HFFc6 (cell line): ENCODE measurements around the gene CHSY3. TPM values are rescaled to one million over a fixed set of nuclear protein-coding genes. Genes with fewer than 3 reads are reported as not detected.

Experiments used
- DNase-seq: peaks from one replicate; pipeline ENCODE4 v3.0.0-alpha.2; 2018
- H3K27ac Mint-ChIP-seq: 2 replicates; pipeline ENCODE4 v1.8.0; 2020; ENCODE audit warnings: mild to moderate bottlenecking, mixed read lengths
- H3K27me3 Mint-ChIP-seq: 2 replicates; pipeline ENCODE4 v1.8.0; 2021; ENCODE audit warnings: mild to moderate bottlenecking, moderate library complexity, mixed read lengths; ENCODE audit not compliant: insufficient read depth
- H3K36me3 Mint-ChIP-seq: 2 replicates; pipeline ENCODE4 v1.8.0; 2021; ENCODE audit warnings: low read depth, mixed read lengths
- H3K4me1 Mint-ChIP-seq: 2 replicates; pipeline ENCODE4 v1.8.0; 2020; ENCODE audit warnings: low read depth, mixed read lengths
- H3K4me3 Mint-ChIP-seq: 2 replicates; pipeline ENCODE4 v1.8.0; 2020; ENCODE audit warnings: mild to moderate bottlenecking, moderate library complexity, mixed read lengths
- H3K9me3 Mint-ChIP-seq: 2 replicates; pipeline ENCODE4 v1.8.0; 2020; ENCODE audit warnings: mild to moderate bottlenecking, mixed read lengths
- total RNA-seq, 6 experiments: library from RNA; stranded (reverse); fragmentation: NEBNext Ultra II Directional; extraction: Animal tissue kit (Norgen Biotek cat#: 25700); gene quantifications; 2 replicates in 1 of 6; 3 replicates in 5 of 6; pipeline ENCODE4 v1.2.3, GENCODE V29; 2021
- TF ChIP-seq, protein P1 (sequence below): fragments of 200-600 bp; sonication (generic); IDR thresholded peaks from 2 replicates; pipeline ENCODE4 v1.5.0; 2021; ENCODE audit warnings: antibody characterized with exemption, mild to moderate bottlenecking

The CHSY3 gene
- total RNA-seq, 6 experiments from 2014 or later = 0.07 to 0.19 (median 0.07) TPM; not detected in 2

DNA sequence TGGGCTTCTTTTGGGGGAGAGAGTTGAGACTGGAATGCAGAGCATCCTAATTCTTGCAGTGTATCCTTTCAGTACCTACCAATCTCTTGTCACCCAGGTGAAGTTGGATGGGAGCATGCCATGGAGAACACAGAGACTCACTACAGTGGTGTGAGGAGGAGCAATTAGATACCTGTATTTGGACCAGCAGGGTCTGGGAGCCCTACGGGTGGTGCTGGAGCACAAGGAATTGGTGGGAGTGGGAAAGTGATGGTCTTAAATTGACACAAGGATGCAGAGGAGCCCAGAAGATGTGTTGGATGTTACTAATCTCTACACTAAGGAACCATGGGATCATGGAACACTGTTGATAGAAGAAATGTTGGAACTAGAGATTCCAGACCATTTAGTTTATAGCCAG, 212.7 kb downstream of the CHSY3 start:
- Mint-ChIP-seq H3K27me3 (no peaks in the 10 kb centered on the region), H3K4me1 (no peaks in the 10 kb centered on the region), H3K27ac (no peak overlapping the region), H3K36me3 (no peaks in the 10 kb centered on the region), H3K9me3 (peaks cover 54% of the 10 kb centered on the region), H3K4me3 (no peak overlapping the region)
- DNase-seq = no peak
- TF ChIP-seq, protein P1, sequence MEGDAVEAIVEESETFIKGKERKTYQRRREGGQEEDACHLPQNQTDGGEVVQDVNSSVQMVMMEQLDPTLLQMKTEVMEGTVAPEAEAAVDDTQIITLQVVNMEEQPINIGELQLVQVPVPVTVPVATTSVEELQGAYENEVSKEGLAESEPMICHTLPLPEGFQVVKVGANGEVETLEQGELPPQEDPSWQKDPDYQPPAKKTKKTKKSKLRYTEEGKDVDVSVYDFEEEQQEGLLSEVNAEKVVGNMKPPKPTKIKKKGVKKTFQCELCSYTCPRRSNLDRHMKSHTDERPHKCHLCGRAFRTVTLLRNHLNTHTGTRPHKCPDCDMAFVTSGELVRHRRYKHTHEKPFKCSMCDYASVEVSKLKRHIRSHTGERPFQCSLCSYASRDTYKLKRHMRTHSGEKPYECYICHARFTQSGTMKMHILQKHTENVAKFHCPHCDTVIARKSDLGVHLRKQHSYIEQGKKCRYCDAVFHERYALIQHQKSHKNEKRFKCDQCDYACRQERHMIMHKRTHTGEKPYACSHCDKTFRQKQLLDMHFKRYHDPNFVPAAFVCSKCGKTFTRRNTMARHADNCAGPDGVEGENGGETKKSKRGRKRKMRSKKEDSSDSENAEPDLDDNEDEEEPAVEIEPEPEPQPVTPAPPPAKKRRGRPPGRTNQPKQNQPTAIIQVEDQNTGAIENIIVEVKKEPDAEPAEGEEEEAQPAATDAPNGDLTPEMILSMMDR = no peak

GRCh38 chr5:130126746-130127145, 222.5 kb downstream of the CHSY3 start:
- no peak for DNase-seq
- TF ChIP-seq, protein P1 = no peak
- H3K4me1 Mint-ChIP-seq = no peaks in the 10 kb centered on the region
- H3K9me3 Mint-ChIP-seq = peaks cover 31% of the 10 kb centered on the region
- H3K4me3 Mint-ChIP-seq = no peak overlapping the region
- no peak overlapping the region for H3K27ac Mint-ChIP-seq
- H3K36me3 Mint-ChIP-seq = 0 out of 2 replicates have a peak, but pooled peaks cover 4% of the 10 kb centered on the region
- no peaks in the 10 kb centered on the region; the same call in 1 of the 2 replicates for H3K27me3 Mint-ChIP-seq

DNA sequence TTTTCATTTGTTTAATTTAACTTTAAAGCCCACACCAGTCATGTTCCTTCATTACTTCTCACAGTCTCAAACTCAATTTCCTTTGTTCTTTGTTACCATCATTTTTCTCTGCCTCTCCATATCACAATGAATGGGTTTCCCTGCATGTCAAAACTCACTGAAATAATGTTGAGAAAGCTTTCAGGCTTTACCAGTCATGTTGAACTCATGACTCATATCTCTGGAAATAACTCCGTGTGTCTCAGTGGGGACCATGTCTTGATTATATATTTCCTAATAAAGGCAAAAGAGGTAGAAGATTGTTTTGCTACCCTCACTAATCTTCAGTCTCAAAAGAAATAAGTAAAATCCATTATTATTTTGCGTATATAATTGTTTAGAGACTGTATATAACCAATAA, 231.2 kb downstream of the CHSY3 start:
- Mint-ChIP-seq H3K36me3 (no peaks in the 10 kb centered on the region), H3K9me3 (peaks cover 38% of the 10 kb centered on the region), H3K27me3 (no peaks in the 10 kb centered on the region), H3K4me3 (no peak overlapping the region), H3K4me1 (no peaks in the 10 kb centered on the region), H3K27ac (no peak overlapping the region)
- DNase-seq = no peak
- TF ChIP-seq, protein P1 = no peak

DNA sequence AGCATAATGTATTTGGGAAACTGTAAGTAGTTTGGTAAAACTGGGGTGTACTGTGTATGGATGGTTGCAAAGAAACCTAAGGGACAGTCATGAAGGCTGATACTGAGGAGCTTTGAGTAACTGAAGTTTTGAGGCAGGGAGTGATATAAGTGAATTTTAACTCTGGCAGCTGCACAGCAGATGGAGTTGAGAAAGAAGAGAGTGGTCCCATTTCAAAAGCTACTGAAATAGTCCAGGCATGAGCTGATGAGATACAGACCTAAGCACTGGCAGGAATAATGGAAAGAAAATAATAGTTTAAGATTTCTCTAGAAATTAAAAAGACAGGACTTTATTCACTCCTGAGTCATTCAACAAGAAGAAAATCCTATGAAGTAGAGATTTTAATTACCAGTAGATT, 232.0 kb downstream of the CHSY3 start:
- H3K27me3 Mint-ChIP-seq = no peaks in the 10 kb centered on the region
- no peak for DNase-seq
- no peak overlapping the region for H3K4me3 Mint-ChIP-seq
- peaks cover 39% of the 10 kb centered on the region for H3K9me3 Mint-ChIP-seq
- no peaks in the 10 kb centered on the region for H3K36me3 Mint-ChIP-seq
- no peaks in the 10 kb centered on the region for H3K4me1 Mint-ChIP-seq
- H3K27ac Mint-ChIP-seq = no peak overlapping the region
- TF ChIP-seq, protein P1 = no peak

- H3K27ac Mint-ChIP-seq = no peak overlapping the region
- no peak for DNase-seq
- no peaks in the 10 kb centered on the region for H3K4me1 Mint-ChIP-seq
Observed at GRCh38 chr5:130137681-130138080, 233.4 kb downstream of the CHSY3 start.

More at GRCh38 chr5:130137681-130138080, 233.4 kb downstream of the CHSY3 start:
- Mint-ChIP-seq H3K4me3 (no peak overlapping the region), H3K27me3 (no peaks in the 10 kb centered on the region), H3K9me3 (peaks cover 41% of the 10 kb centered on the region), H3K36me3 (no peaks in the 10 kb centered on the region)
- TF ChIP-seq, protein P1 = no peak
